Central memory CD8-positive, alpha-beta T cell (primary cell): ENCODE data around the gene CAMK1D.

Experiments used
- ATAC-seq: fragments of 150-1000 bp; cut with Tn5 transposase; replicated peaks from 2 replicates; pipeline ENCODE4 v1.10.0; 2022; ENCODE audit warnings: mild to moderate bottlenecking, moderate FRiP score, moderate number of reproducible peaks; ENCODE audit not compliant: poor library complexity, severe bottlenecking; ENCODE audit errors: extremely low read depth
- DNase-seq, 2 donors: peaks; one replicate each; pipeline ENCODE4 v3.0.0; 2021; ENCODE audit warnings: low spot score in 2 of 2
- H3K27ac Mint-ChIP-seq: one replicate; pipeline ENCODE4 v1.8.0; 2022; ENCODE audit warnings: low read depth, mild to moderate bottlenecking, moderate library complexity, mixed read lengths
- H3K27me3 Mint-ChIP-seq: one replicate; pipeline ENCODE4 v1.8.0; 2022; ENCODE audit warnings: mixed read lengths
- H3K36me3 Mint-ChIP-seq: one replicate; pipeline ENCODE4 v1.8.0; 2022; ENCODE audit warnings: mild to moderate bottlenecking, moderate library complexity, mixed read lengths; ENCODE audit not compliant: insufficient read depth
- H3K4me1 Mint-ChIP-seq: one replicate; pipeline ENCODE4 v1.8.0; 2022; ENCODE audit warnings: mixed read lengths
- H3K4me3 Mint-ChIP-seq: one replicate; pipeline ENCODE4 v1.8.0; 2022; ENCODE audit warnings: mild to moderate bottlenecking, moderate library complexity, mixed read lengths
- H3K9me3 Mint-ChIP-seq: one replicate; pipeline ENCODE4 v1.8.0; 2022; ENCODE audit warnings: mixed read lengths

The CAMK1D gene

GRCh38 chr10:12417331-12417730 lies 68.0 kb downstream of the CAMK1D start:
- no peak overlapping the region for H3K4me3 Mint-ChIP-seq
- ATAC-seq, result no peak
- H3K9me3 Mint-ChIP-seq, result peaks cover 6% of the 10 kb centered on the region
- no peaks in the 10 kb centered on the region for H3K27me3 Mint-ChIP-seq
- no peak for DNase-seq
- H3K36me3 Mint-ChIP-seq, result peaks cover 5% of the 10 kb centered on the region
- H3K27ac Mint-ChIP-seq, result peak overlapping the region; percentile 10
- H3K4me1 Mint-ChIP-seq, result peaks cover 32% of the 10 kb centered on the region

- no peaks in the 10 kb centered on the region for H3K27me3 Mint-ChIP-seq
- H3K9me3 Mint-ChIP-seq, result peaks cover 6% of the 10 kb centered on the region
- no peak overlapping the region for H3K4me3 Mint-ChIP-seq
- no peak overlapping the region for H3K27ac Mint-ChIP-seq
- DNase-seq (no peak), ATAC-seq (no peak)
- H3K4me1 Mint-ChIP-seq, result peaks cover 34% of the 10 kb centered on the region
- H3K36me3 Mint-ChIP-seq, result peaks cover 5% of the 10 kb centered on the region
These were observed 68.7 kb downstream of the CAMK1D start for GRCh38 chr10:12418000-12418399.

- H3K4me3 Mint-ChIP-seq, result no peak overlapping the region
These were observed 69.4 kb downstream of the CAMK1D start for GRCh38 chr10:12418725-12419261.

GRCh38 chr10:12419262-12419847 lies 70.0 kb downstream of the CAMK1D start:
- no peak overlapping the region for H3K4me3 Mint-ChIP-seq
- no peaks in the 10 kb centered on the region for H3K36me3 Mint-ChIP-seq
- H3K27ac Mint-ChIP-seq, result peak overlapping the region; percentile 68
- peaks cover 35% of the 10 kb centered on the region for H3K4me1 Mint-ChIP-seq
- no peaks in the 10 kb centered on the region for H3K9me3 Mint-ChIP-seq
- ATAC-seq, result peak; percentile 52
- no peaks in the 10 kb centered on the region for H3K27me3 Mint-ChIP-seq
- DNase-seq, result no peak

More at GRCh38 chr10:12418725-12419261, 69.4 kb downstream of the CAMK1D start:
- H3K36me3 Mint-ChIP-seq, result no peaks in the 10 kb centered on the region
- peak overlapping the region; percentile 68 for H3K27ac Mint-ChIP-seq
- peaks cover 29% of the 10 kb centered on the region for H3K4me1 Mint-ChIP-seq
- no peaks in the 10 kb centered on the region for H3K27me3 Mint-ChIP-seq
- no peak for DNase-seq
- ATAC-seq, result no peak
- H3K9me3 Mint-ChIP-seq, result no peaks in the 10 kb centered on the region

- no peaks in the 10 kb centered on the region for H3K9me3 Mint-ChIP-seq
- peaks cover 38% of the 10 kb centered on the region for H3K4me1 Mint-ChIP-seq
- H3K36me3 Mint-ChIP-seq, result peaks cover 5% of the 10 kb centered on the region
- ATAC-seq, result no peak
- DNase-seq, result no peak
- H3K4me3 Mint-ChIP-seq, result no peak overlapping the region
- no peak overlapping the region for H3K27ac Mint-ChIP-seq
- no peaks in the 10 kb centered on the region for H3K27me3 Mint-ChIP-seq
These were observed 71.3 kb downstream of the CAMK1D start for GRCh38 chr10:12420530-12421120.

GRCh38 chr10:12422189-12422588 lies 72.8 kb downstream of the CAMK1D start:
- ATAC-seq (no peak), DNase-seq (no peak)
- peaks cover 5% of the 10 kb centered on the region for H3K36me3 Mint-ChIP-seq
- no peak overlapping the region for H3K27ac Mint-ChIP-seq
- peaks cover 40% of the 10 kb centered on the region for H3K4me1 Mint-ChIP-seq
- H3K4me3 Mint-ChIP-seq, result no peak overlapping the region
- no peaks in the 10 kb centered on the region for H3K27me3 Mint-ChIP-seq
- H3K9me3 Mint-ChIP-seq, result no peaks in the 10 kb centered on the region

- Mint-ChIP-seq H3K4me3 (no peak overlapping the region), H3K27ac (peak overlapping the region; percentile 90), H3K9me3 (no peaks in the 10 kb centered on the region), H3K4me1 (peaks cover 38% of the 10 kb centered on the region), H3K27me3 (no peaks in the 10 kb centered on the region), H3K36me3 (peaks cover 6% of the 10 kb centered on the region)
- DNase-seq, result no peak
- ATAC-seq, result no peak
These were observed 74.5 kb downstream of the CAMK1D start for GRCh38 chr10:12423896-12424295.

- Mint-ChIP-seq H3K9me3 (no peaks in the 10 kb centered on the region), H3K4me3 (no peak overlapping the region), H3K4me1 (peaks cover 33% of the 10 kb centered on the region), H3K27me3 (no peaks in the 10 kb centered on the region), H3K27ac (no peak overlapping the region), H3K36me3 (peaks cover 7% of the 10 kb centered on the region)
- no peak for DNase-seq
- ATAC-seq, result no peak
These were observed 77.9 kb downstream of the CAMK1D start for GRCh38 chr10:12427276-12427675.

- ATAC-seq, result no peak
- Mint-ChIP-seq H3K27me3 (no peaks in the 10 kb centered on the region), H3K4me1 (peaks cover 30% of the 10 kb centered on the region), H3K27ac (no peak overlapping the region), H3K9me3 (no peaks in the 10 kb centered on the region), H3K36me3 (peaks cover 8% of the 10 kb centered on the region), H3K4me3 (no peak overlapping the region)
- DNase-seq, result no peak
These were observed 79.2 kb downstream of the CAMK1D start for GRCh38 chr10:12428447-12429135.

- ATAC-seq, result no peak
- Mint-ChIP-seq H3K36me3 (peaks cover 7% of the 10 kb centered on the region), H3K4me1 (peaks cover 29% of the 10 kb centered on the region), H3K27ac (no peak overlapping the region), H3K27me3 (no peaks in the 10 kb centered on the region), H3K9me3 (no peaks in the 10 kb centered on the region), H3K4me3 (no peak overlapping the region)
- DNase-seq, result no peak
These were observed 81.1 kb downstream of the CAMK1D start for GRCh38 chr10:12430406-12430982.

GRCh38 chr10:12431151-12432101 lies 82.1 kb downstream of the CAMK1D start:
- no peak overlapping the region for H3K27ac Mint-ChIP-seq
- H3K9me3 Mint-ChIP-seq, result no peaks in the 10 kb centered on the region
- no peak for DNase-seq
- peaks cover 29% of the 10 kb centered on the region for H3K4me1 Mint-ChIP-seq
- no peak overlapping the region for H3K4me3 Mint-ChIP-seq
- peaks cover 7% of the 10 kb centered on the region for H3K36me3 Mint-ChIP-seq
- no peaks in the 10 kb centered on the region for H3K27me3 Mint-ChIP-seq
- ATAC-seq, result no peak
